Bladder microvascular endothelial cell (primary cell): ENCODE measurements around the gene JPT1. TPM values are rescaled to one million over a fixed set of nuclear protein-coding genes. Genes with fewer than 3 reads are reported as not detected.

Experiments used
- total RNA-seq: library from RNA; depleted of rRNA; stranded (reverse); fragments of >200 nt; gene quantifications from 2 replicates; pipeline ENCODE4 v1.2.3, GENCODE V29; 2014

The JPT1 gene
- total RNA-seq, result 93.8 and 113 TPM in 2 replicates

GRCh38 chr17:75154195-75155106 is at the start of gene JPT1:
JPT1 (minus strand) TSS chr17:75154512; CDS start chr17:75154397, 115 bp downstream.

GRCh38 chr17:75182569-75183436 is 28.5 kb upstream of the JPT1 start, which contains the start of gene SUMO2:
SUMO2 (minus strand) TSS chr17:75182959; CDS start chr17:75182834, 125 bp downstream.

GRCh38 chr17:75131278-75132017 is 22.9 kb downstream of the JPT1 start, which contains the start of gene NT5C:
NT5C (minus strand) TSS chr17:75131742; CDS start chr17:75131707, 35 bp downstream.

GRCh38 chr17:75109407-75110233 is 44.7 kb downstream of the JPT1 start, which contains the start of gene ARMC7:
ARMC7 (plus strand) TSS chr17:75109969; CDS start chr17:75110289, 320 bp downstream.

GRCh38 chr17:75087558-75088453 is 66.5 kb downstream of the JPT1 start, which contains the start of gene SLC16A5:
SLC16A5 (plus strand) TSS chr17:75087954; CDS start chr17:75093637, 5,683 bp downstream.

Other genes with a start within 250 kb of the JPT1 start
- 0.16 TPM in 1 of 2 replicates, not detected in the other for gene USH1G, start 231.3 kb downstream of the JPT1 start, total RNA-seq
- gene OTOP2, start 230.2 kb downstream of the JPT1 start, total RNA-seq, result not detected in 2 replicates
- not detected in 2 replicates for gene OTOP3, start 218.6 kb downstream of the JPT1 start, total RNA-seq
- gene HID1, start 181.8 kb downstream of the JPT1 start, total RNA-seq, result 19.3 and 36.4 TPM in 2 replicates
- gene CDR2L, start 166.9 kb downstream of the JPT1 start, total RNA-seq, result 13.0 and 17.1 TPM in 2 replicates
- 22.9 and 28.3 TPM in 2 replicates for gene MRPL58, start 141.8 kb downstream of the JPT1 start, total RNA-seq
- gene ATP5PD, start 107.5 kb downstream of the JPT1 start, total RNA-seq, result 143 and 176 TPM in 2 replicates
- gene KCTD2, start 107.3 kb downstream of the JPT1 start, total RNA-seq, result 11.2 and 15.0 TPM in 2 replicates
- 5.3 and 8.2 TPM in 2 replicates for gene SLC16A5, start 66.6 kb downstream of the JPT1 start, total RNA-seq
- gene ARMC7, start 44.5 kb downstream of the JPT1 start, total RNA-seq, result 2.6 and 5.1 TPM in 2 replicates
- gene NT5C, start 22.8 kb downstream of the JPT1 start, total RNA-seq, result 19.1 and 22.3 TPM in 2 replicates
- gene SUMO2, start 28.4 kb upstream of the JPT1 start, total RNA-seq, result 85.2 and 164 TPM in 2 replicates
- gene NUP85, start 51.2 kb upstream of the JPT1 start, total RNA-seq, result 41.9 and 43.4 TPM in 2 replicates
- 8.1 and 24.9 TPM in 2 replicates for gene GGA3, start 107.1 kb upstream of the JPT1 start, total RNA-seq
- gene MRPS7, start 107.4 kb upstream of the JPT1 start, total RNA-seq, result 61.0 and 64.3 TPM in 2 replicates
- gene MIF4GD, start 116.7 kb upstream of the JPT1 start, total RNA-seq, result 10.1 and 10.8 TPM in 2 replicates
- gene SLC25A19, start 134.9 kb upstream of the JPT1 start, total RNA-seq, result 6.6 and 9.8 TPM in 2 replicates